HG02938 (cell line): ENCODE results near the gene ATP8B3.
A peak's percentile ranks its signal among the peaks of the same experiment; 100 is the strongest.

ENCODE experiments used
- ATAC-seq: cut with Tn5 transposase; IDR thresholded peaks from one replicate; pipeline ENCODE4 v1.9.1; 2021; ENCODE audit warnings: mild to moderate bottlenecking, moderate library complexity; ENCODE audit not compliant: unreplicated experiment

ATP8B3 gene

GRCh38 chr19:1816530-1817298 is 4.6 kb upstream of the ATP8B3 start:
- no peak for ATAC-seq

GRCh38 chr19:1815605-1816529 is 3.8 kb upstream of the ATP8B3 start:
- ATAC-seq: no peak

GRCh38 chr19:1814833-1815604 is 2.9 kb upstream of the ATP8B3 start:
- ATAC-seq: no peak

- ATAC-seq: no peak
These were observed 2.3 kb upstream of the ATP8B3 start for GRCh38 chr19:1814391-1814790.

GRCh38 chr19:1813192-1814182 is 1.4 kb upstream of the ATP8B3 start:
- ATAC-seq: no peak

GRCh38 chr19:1812426-1813191 is 533 bp upstream of the ATP8B3 start:
- ATAC-seq: peak; percentile 68

GRCh38 chr19:1811472-1811894 is 593 bp downstream of the ATP8B3 start:
- ATAC-seq: no peak

- ATAC-seq: no peak
These were observed 1.5 kb downstream of the ATP8B3 start for GRCh38 chr19:1810439-1811160.

- no peak for ATAC-seq
These were observed 2.4 kb downstream of the ATP8B3 start for GRCh38 chr19:1809678-1810077.

- no peak for ATAC-seq
These were observed 3.7 kb downstream of the ATP8B3 start for GRCh38 chr19:1808395-1808731.

- no peak for ATAC-seq
These were observed 4.2 kb downstream of the ATP8B3 start for GRCh38 chr19:1807695-1808394.

GRCh38 chr19:1807030-1807694 is 4.9 kb downstream of the ATP8B3 start:
- ATAC-seq: no peak

GRCh38 chr19:1806184-1807029 is 5.7 kb downstream of the ATP8B3 start:
- no peak for ATAC-seq

GRCh38 chr19:1805401-1806183 is 6.5 kb downstream of the ATP8B3 start:
- ATAC-seq: no peak

GRCh38 chr19:1804858-1805257 is 7.2 kb downstream of the ATP8B3 start:
- ATAC-seq: no peak
